HepG2 (cell line): Measurements from ENCODE around the gene KIF2B. TPM values are rescaled to one million over a fixed set of nuclear protein-coding genes. Genes with fewer than 3 reads are reported as not detected.

Experiments
- ATAC-seq: fragments of 200-7000 bp; cut with Tn5 transposase; 3 replicates; pipeline ENCODE4 v1.9.1; 2020; ENCODE audit warnings: mild to moderate bottlenecking, moderate library complexity
- BruUV-seq: library from RNA; stranded (reverse); fragments of 400-500 nt; replicated peaks from 2 replicates; lab custom pipeline; 2021; lab: Mats Ljungman, UMichigan
- CTCF ChIA-PET: fragments of 300-600 bp; formaldehyde crosslinking; extraction: SDS; loops from one replicate; lab custom pipeline; 2021; ENCODE audit warnings: low total read pairs, inconsistent platforms, low intra/inter-chr PET ratio; lab: Yijun Ruan, JAX
- POLR2A ChIA-PET: fragments of 350-600 bp; sonication (Branson Sonifier 250); formaldehyde crosslinking; loops from one replicate; lab custom pipeline; 2020; ENCODE audit warnings: antibody characterized with exemption, inconsistent platforms; lab: Yijun Ruan, JAX
- DNase-seq: peaks from one replicate; pipeline ENCODE4 v3.0.0-alpha.2; 2015; ENCODE audit warnings: low spot score
- FAIRE-seq: peaks from 3 replicates; lab custom pipeline; 2011; peaks lifted over from hg19 to GRCh38; lab: Jason Lieb, UNC
- H2AFZ ChIP-seq: one replicate; pipeline ENCODE4 v1.6.1; 2011; ENCODE audit warnings: low read length, inconsistent platforms
- H3K27ac ChIP-seq: fragments of 300-600 bp; 3 replicates; pipeline ENCODE4 v1.8.0; 2011; ENCODE audit warnings: mixed run types, mild to moderate bottlenecking, mixed read lengths, low read length, inconsistent platforms; ENCODE audit not compliant: insufficient read depth; ENCODE audit errors: extremely low read length
- H3K27me3 ChIP-seq, 2 experiments: fragments of 200-600 bp in 1 of 2; 2 replicates in 1 of 2; 3 replicates in 1 of 2; pipeline versions ENCODE4 v1.6.0 to v1.8.0; 2011; ENCODE audit warnings: low read length in 2 of 2, mild to moderate bottlenecking in 2 of 2, moderate library complexity in 2 of 2, inconsistent platforms in 1 of 2; ENCODE audit not compliant: insufficient read depth in 2 of 2, control insufficient read depth in 1 of 2
- H3K36me3 ChIP-seq, 2 experiments: fragments of 200-600 bp in 1 of 2; replicated peaks in 1 of 2; 2 replicates in 1 of 2; 3 replicates in 1 of 2; pipeline versions ENCODE4 v1.5.1 to v1.8.0; 2011; ENCODE audit warnings: low read length in 2 of 2, inconsistent platforms in 1 of 2; ENCODE audit not compliant: insufficient read depth in 2 of 2, control insufficient read depth in 1 of 2
- H3K4me1 ChIP-seq: 2 replicates; pipeline ENCODE4 v1.5.1; 2012; ENCODE audit warnings: low read length, inconsistent platforms; ENCODE audit not compliant: insufficient read depth
- H3K4me2 ChIP-seq: 2 replicates; pipeline ENCODE4 v1.6.0; 2011; ENCODE audit warnings: low read depth, low read length, inconsistent platforms
- H3K4me3 ChIP-seq, 3 experiments: fragments of 200-600 bp in 1 of 3; sonication (generic), shearing (Covaris generic) in 1 of 3; replicated peaks in 1 of 3; 2 replicates each; pipeline ENCODE4 v1.5.1; 2011 to 2016; ENCODE audit warnings: low read length in 3 of 3, inconsistent platforms in 2 of 3, low read depth in 2 of 3, mild to moderate bottlenecking in 2 of 3, control low read depth in 1 of 3, mixed read lengths in 1 of 3; ENCODE audit not compliant: insufficient read depth in 1 of 3
- H3K79me2 ChIP-seq: one replicate; pipeline ENCODE4 v1.6.1; 2011; ENCODE audit warnings: low read length, inconsistent platforms; ENCODE audit not compliant: insufficient read depth
- H3K9ac ChIP-seq: 2 replicates; pipeline ENCODE4 v1.6.0; 2011; ENCODE audit warnings: mild to moderate bottlenecking, low read depth, low read length, inconsistent platforms; ENCODE audit not compliant: insufficient read depth
- H3K9me3 ChIP-seq: 2 replicates; pipeline ENCODE4 v1.5.1; 2012; ENCODE audit warnings: mild to moderate bottlenecking, low read length
- H4K20me1 ChIP-seq: 2 replicates; pipeline ENCODE4 v1.6.0; 2011; ENCODE audit warnings: inconsistent platforms, mild to moderate bottlenecking, low read length, moderate library complexity; ENCODE audit not compliant: insufficient read depth
- KLF12 ChIP-seq: sonication (generic); formaldehyde crosslinking; IDR thresholded peaks from 2 replicates; pipeline ENCODE4 v1.4.0; 2020; ENCODE audit warnings: missing genetic modification reagents, borderline replicate concordance
- MIER2 ChIP-seq: IDR thresholded peaks from 2 replicates; pipeline ENCODE4 v1.6.1; 2016; ENCODE audit warnings: missing biosample characterization, missing genetic modification reagents
- WGBS: methylation state at CpG from one replicate; pipeline ENCODE4 v1.1.6; 2017; ENCODE audit warnings: low lambda C conversion rate; 5-methylcytosine and 5-hydroxymethylcytosine counted together
- in situ Hi-C: cut with HindIII; loops from 2 replicates; pipeline ENCODE4 v1.10.0; 2017; ENCODE audit warnings: low pct_unique_long_range_greater_than_20kb; ENCODE audit not compliant: extremely low pct_ligation_motif_present
- intact Hi-C: fragments of 100-400 bp; cut with micrococcal nuclease; formaldehyde crosslinking; loops from one replicate; pipeline ENCODE4 v1.10.0; 2022; ENCODE audit not compliant: unreplicated experiment
- polyA plus RNA-seq, 8 experiments: library from polyadenylated mRNA; depleted of rRNA in 3 of 8; stranded (reverse) in 7 of 8; unstranded in 1 of 8; fragments of >200 nt; fragmentation: Illumina TruSeq in 4 of 8; extraction: Trizol in 4 of 8; gene quantifications; 2 replicates each; pipeline versions ENCODE4 v1.2.1 to v1.2.3, GENCODE V29; 2011 to 2016; ENCODE audit warnings: low read depth in 4 of 8, missing spikeins in 1 of 8, mixed read lengths in 1 of 8; ENCODE audit not compliant: insufficient read depth in 1 of 8
- total RNA-seq, 5 experiments: library from RNA; depleted of rRNA; stranded (reverse); fragments of >200 nt; fragmentation: Illumina TruSeq; extraction: Trizol; gene quantifications; 2 replicates each; pipeline ENCODE4 v1.2.3, GENCODE V29; 2016; ENCODE audit warnings: low read depth in 1 of 5
- TF ChIP-seq, protein P1 (sequence below): sonication (generic); formaldehyde crosslinking; IDR thresholded peaks from 2 replicates; pipeline ENCODE4 v1.4.0; 2020; ENCODE audit warnings: low read depth, mild to moderate bottlenecking, missing genetic modification reagents
- TF ChIP-seq, protein P2 (sequence below): IDR thresholded peaks from 2 replicates; pipeline ENCODE4 v1.6.1; 2016; ENCODE audit warnings: low read depth, control low read depth
- TF ChIP-seq, protein P3 (sequence below): sonication (generic); formaldehyde crosslinking; IDR thresholded peaks from 2 replicates; pipeline ENCODE4 v1.5.1; 2020; ENCODE audit warnings: missing genetic modification reagents, mild to moderate bottlenecking, borderline replicate concordance
- TF ChIP-seq, protein P4 (sequence below): sonication (generic); formaldehyde crosslinking; IDR thresholded peaks from 2 replicates; pipeline ENCODE4 v1.5.1; 2020; ENCODE audit warnings: mild to moderate bottlenecking, missing genetic modification reagents, moderate library complexity

KIF2B gene
- total and polyA plus RNA-seq, 2 of the 13 experiments (the other 11 are each of a cell fraction or from before 2014, with no cell fraction given) = not detected

DNA sequence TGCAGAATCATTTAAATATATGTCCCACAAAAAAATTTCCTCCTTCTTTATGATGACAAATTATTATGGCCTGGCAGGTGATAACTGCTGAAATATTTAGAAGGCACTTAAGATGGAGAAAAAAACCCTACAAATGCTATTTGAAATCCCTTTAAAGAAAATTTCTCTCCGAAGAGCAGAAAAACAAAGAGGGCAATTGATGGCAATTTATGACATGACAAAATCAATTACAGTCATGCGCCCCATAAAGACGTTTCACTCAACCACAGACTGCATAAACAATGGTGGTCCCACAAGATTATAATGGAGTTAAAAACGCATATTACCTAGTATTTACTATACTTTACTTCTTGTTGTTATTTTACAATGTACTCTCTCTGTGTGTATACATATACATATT is 25.2 kb upstream of the KIF2B start:
- no peak for FAIRE-seq
- BruUV-seq = no TSS peak
- in situ Hi-C loops = loop anchor here (25.0 kb wide), 1 partner anchor 110 kb away; no protein-coding TSS in a partner anchor

DNA sequence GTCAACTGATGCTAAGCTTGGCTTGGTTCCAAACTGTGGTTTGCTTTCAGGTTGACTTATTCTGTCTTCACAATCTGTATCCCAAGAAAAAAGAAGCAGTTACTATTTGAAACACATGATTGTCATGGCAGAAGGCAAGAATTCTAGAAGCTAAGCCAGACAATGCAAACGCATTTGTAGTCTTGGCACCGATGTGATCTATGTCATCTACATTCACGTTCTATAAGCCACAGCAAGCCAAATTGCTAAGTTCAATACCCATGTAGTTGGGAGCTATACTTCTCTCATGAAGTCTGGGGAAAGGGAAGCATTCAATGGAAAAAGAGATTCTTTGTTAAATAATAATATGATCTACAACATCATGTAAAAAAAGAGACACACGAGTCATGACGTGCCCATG is 18.3 kb upstream of the KIF2B start:
- H4K20me1 ChIP-seq = no peaks in the 10 kb centered on the region
- FAIRE-seq (no peak), DNase-seq (no peak), ATAC-seq (no peak)
- BruUV-seq = no TSS peak
- H3K4me2 ChIP-seq = no peak overlapping the region
- ChIA-PET POLR2A (no interaction called here), CTCF (no interaction called here)
- in situ Hi-C loops = no loop called here
- intact Hi-C loops = no loop called here
- H3K27me3 ChIP-seq = no peaks in the 10 kb centered on the region
- H3K79me2 ChIP-seq = no peaks in the 10 kb centered on the region
- H3K27ac ChIP-seq = no peak overlapping the region
- H3K36me3 ChIP-seq = no peaks in the 10 kb centered on the region
- TF ChIP-seq MIER2 (CRISPR knock-in tag) (no peak), KLF12 (CRISPR knock-in tag) (no peak)
- TF ChIP-seq, protein P1, sequence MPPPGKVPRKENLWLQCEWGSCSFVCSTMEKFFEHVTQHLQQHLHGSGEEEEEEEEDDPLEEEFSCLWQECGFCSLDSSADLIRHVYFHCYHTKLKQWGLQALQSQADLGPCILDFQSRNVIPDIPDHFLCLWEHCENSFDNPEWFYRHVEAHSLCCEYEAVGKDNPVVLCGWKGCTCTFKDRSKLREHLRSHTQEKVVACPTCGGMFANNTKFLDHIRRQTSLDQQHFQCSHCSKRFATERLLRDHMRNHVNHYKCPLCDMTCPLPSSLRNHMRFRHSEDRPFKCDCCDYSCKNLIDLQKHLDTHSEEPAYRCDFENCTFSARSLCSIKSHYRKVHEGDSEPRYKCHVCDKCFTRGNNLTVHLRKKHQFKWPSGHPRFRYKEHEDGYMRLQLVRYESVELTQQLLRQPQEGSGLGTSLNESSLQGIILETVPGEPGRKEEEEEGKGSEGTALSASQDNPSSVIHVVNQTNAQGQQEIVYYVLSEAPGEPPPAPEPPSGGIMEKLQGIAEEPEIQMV (CRISPR knock-in tag) = no peak
- TF ChIP-seq, protein P2, sequence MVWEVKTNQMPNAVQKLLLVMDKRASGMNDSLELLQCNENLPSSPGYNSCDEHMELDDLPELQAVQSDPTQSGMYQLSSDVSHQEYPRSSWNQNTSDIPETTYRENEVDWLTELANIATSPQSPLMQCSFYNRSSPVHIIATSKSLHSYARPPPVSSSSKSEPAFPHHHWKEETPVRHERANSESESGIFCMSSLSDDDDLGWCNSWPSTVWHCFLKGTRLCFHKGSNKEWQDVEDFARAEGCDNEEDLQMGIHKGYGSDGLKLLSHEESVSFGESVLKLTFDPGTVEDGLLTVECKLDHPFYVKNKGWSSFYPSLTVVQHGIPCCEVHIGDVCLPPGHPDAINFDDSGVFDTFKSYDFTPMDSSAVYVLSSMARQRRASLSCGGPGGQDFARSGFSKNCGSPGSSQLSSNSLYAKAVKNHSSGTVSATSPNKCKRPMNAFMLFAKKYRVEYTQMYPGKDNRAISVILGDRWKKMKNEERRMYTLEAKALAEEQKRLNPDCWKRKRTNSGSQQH (CRISPR knock-in tag) = no peak
- TF ChIP-seq, protein P3, sequence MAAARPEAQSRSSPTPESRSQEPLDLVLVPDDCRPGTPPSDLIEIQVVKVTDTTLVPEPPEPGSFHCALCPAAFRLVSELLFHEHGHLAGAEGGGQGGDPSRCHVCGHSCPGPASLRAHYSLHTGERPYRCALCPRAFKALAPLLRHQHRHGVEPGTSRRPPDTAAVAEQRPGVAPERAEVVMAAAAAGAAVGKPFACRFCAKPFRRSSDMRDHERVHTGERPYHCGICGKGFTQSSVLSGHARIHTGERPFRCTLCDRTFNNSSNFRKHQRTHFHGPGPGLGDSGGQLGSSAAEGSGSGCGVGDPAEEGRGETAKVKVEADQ = no peak
- no peak overlapping the region for H3K9ac ChIP-seq
- 10% methylated on average over 5 of the region's 5 CpGs for WGBS
- no peaks in the 10 kb centered on the region for H3K4me1 ChIP-seq
- H2AFZ ChIP-seq = no peak overlapping the region
- H3K4me3 ChIP-seq = no peak overlapping the region
- H3K9me3 ChIP-seq = peaks cover 19% of the 10 kb centered on the region

More for the DNA sequence above, 25.2 kb upstream of the KIF2B start:
- Histone ChIP-seq H3K27me3 (no peaks in the 10 kb centered on the region), H2AFZ (no peak overlapping the region), H3K9ac (no peak overlapping the region), H3K4me1 (no peaks in the 10 kb centered on the region), H3K36me3 (no peaks in the 10 kb centered on the region), H3K9me3 (0 out of 2 replicates have a peak, but pooled peaks cover 8% of the 10 kb centered on the region), H3K79me2 (no peaks in the 10 kb centered on the region), H3K4me3 (no peak overlapping the region), H3K4me2 (no peak overlapping the region), H3K27ac (no peak overlapping the region), H4K20me1 (no peaks in the 10 kb centered on the region)
- DNase-seq = no peak
- TF ChIP-seq, protein P4, sequence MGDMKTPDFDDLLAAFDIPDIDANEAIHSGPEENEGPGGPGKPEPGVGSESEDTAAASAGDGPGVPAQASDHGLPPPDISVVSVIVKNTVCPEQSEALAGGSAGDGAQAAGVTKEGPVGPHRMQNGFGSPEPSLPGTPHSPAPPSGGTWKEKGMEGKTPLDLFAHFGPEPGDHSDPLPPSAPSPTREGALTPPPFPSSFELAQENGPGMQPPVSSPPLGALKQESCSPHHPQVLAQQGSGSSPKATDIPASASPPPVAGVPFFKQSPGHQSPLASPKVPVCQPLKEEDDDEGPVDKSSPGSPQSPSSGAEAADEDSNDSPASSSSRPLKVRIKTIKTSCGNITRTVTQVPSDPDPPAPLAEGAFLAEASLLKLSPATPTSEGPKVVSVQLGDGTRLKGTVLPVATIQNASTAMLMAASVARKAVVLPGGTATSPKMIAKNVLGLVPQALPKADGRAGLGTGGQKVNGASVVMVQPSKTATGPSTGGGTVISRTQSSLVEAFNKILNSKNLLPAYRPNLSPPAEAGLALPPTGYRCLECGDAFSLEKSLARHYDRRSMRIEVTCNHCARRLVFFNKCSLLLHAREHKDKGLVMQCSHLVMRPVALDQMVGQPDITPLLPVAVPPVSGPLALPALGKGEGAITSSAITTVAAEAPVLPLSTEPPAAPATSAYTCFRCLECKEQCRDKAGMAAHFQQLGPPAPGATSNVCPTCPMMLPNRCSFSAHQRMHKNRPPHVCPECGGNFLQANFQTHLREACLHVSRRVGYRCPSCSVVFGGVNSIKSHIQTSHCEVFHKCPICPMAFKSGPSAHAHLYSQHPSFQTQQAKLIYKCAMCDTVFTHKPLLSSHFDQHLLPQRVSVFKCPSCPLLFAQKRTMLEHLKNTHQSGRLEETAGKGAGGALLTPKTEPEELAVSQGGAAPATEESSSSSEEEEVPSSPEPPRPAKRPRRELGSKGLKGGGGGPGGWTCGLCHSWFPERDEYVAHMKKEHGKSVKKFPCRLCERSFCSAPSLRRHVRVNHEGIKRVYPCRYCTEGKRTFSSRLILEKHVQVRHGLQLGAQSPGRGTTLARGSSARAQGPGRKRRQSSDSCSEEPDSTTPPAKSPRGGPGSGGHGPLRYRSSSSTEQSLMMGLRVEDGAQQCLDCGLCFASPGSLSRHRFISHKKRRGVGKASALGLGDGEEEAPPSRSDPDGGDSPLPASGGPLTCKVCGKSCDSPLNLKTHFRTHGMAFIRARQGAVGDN (CRISPR knock-in tag) = no peak
- CTCF ChIA-PET = no interaction called here
- intact Hi-C loops = no loop called here
- POLR2A ChIA-PET = no interaction called here
- WGBS = 3% methylated on average over 4 of the region's 4 CpGs
- no peak for ATAC-seq
